ENCODE measurements around the gene NFATC2.
A peak's percentile ranks its signal among the peaks of the same experiment; 100 is the strongest.
"Not testable (repeated sequence)": the region's sequence is repeated elsewhere in the genome, so short reads cannot be mapped to it uniquely, and the experiment has no call there.

The NFATC2 gene

DNA sequence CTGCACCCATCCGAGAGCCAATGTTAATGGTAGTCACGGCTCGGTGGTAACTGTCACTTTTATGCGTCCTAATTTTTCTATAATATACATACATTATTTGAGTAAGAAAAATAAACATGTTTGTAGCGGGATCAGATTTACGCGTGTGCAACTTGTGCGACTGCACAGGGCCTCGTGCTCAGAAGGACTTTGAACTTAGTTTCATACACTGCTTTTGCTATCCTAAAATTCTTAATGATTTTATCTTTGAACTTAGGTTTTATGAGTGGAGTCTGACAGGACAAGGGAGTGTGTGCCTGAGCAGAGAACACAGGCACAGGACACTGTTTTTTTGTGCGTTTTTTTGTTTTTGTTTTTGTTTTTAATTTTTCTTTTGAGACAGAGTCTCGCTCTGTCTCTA, 189.7 kb downstream of the NFATC2 start:
- TF ChIP-seq POLR2A (IDR thresholded peaks at IDR 0.05; ENCODE audit: low read length), result no peak
- TF ChIP-seq GATA1 (IDR thresholded peaks at IDR 0.05; ENCODE audit: low read depth, low read length), result no peak
- DNase-seq, result no peak

DNA sequence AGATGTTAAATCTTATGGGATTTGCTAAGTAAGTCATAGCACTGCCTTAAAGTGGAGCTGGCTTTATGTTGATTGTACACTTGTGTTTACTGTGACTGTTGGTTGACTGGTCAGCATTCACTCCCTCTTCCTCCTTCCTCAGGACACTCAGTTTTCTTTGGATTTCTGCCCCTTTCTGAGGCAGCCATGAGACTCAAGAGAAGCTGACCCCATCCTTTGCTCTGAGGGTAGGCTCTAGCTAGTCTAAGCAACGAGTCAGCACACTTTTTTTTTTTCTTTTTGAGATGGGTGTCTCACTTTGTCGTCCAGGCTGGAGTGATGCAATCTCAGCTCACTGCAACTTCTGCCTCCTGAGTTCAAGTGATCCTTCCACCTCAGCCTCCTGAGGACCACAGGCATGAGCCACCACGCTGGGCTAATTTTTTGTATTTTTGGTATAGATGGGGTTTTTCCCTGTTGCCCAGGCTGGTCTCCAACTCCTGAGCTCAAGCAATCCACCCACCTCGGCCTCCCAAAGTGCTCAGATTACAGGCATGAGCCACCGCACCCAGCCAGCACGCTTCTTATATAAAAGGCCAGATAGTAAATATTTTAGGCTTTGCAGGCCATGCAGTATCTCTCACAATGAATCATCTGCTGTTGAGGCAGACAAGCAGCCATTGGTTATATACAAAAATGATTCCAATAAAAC, 191.4 kb downstream of the NFATC2 start:
- TF ChIP-seq GATA1 (IDR thresholded peaks at IDR 0.05; ENCODE audit: low read depth, low read length), result no peak
- TF ChIP-seq POLR2A (IDR thresholded peaks at IDR 0.05; ENCODE audit: low read length), result no peak
- DNase-seq, result no peak

DNA sequence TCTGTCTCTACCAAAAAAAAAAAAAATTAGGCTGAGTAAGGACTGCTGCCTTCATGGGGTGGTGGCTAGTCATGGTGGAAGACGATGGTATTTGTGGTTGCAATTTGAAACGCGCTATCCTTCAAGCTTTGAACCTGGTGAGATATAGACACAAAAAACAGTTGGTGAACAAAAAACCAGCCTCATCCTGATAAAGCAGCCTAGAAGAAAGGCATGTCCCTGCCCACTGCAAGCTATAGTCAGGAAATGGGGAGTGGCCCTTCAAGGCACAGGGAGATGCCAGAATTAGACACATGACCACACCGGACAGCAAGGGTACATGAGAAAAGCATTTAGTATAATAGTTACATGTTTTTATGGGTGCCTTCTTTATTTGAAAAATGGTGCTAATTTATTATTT, 193.6 kb downstream of the NFATC2 start:
- no peak for DNase-seq
- TF ChIP-seq GATA1 (IDR thresholded peaks at IDR 0.05; ENCODE audit: low read depth, low read length) (no peak), POLR2A (IDR thresholded peaks at IDR 0.05; ENCODE audit: low read length) (no peak)

DNA sequence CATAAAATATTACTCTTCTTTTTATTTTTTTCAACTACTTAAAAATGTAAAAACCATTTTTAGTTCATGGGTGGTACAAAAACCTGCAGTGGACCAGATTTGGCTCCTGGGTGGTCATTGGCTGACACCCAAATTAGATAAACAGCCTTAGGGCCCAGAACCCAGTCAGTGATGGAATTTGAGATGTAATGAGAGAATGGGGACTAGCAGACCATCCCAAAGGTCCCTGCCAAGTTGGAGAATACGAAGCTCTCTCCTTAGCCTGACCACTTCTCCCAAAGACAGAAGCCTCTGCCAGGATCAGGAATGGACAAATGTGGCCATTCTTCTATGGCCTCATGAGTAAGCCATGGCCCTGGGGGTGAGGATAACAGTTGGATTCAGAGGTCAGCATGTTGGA, 194.7 kb downstream of the NFATC2 start:
- no peak for DNase-seq
- no peak for TF ChIP-seq GATA1 (IDR thresholded peaks at IDR 0.05; ENCODE audit: low read depth, low read length)
- TF ChIP-seq POLR2A (IDR thresholded peaks at IDR 0.05; ENCODE audit: low read length), result no peak

DNA sequence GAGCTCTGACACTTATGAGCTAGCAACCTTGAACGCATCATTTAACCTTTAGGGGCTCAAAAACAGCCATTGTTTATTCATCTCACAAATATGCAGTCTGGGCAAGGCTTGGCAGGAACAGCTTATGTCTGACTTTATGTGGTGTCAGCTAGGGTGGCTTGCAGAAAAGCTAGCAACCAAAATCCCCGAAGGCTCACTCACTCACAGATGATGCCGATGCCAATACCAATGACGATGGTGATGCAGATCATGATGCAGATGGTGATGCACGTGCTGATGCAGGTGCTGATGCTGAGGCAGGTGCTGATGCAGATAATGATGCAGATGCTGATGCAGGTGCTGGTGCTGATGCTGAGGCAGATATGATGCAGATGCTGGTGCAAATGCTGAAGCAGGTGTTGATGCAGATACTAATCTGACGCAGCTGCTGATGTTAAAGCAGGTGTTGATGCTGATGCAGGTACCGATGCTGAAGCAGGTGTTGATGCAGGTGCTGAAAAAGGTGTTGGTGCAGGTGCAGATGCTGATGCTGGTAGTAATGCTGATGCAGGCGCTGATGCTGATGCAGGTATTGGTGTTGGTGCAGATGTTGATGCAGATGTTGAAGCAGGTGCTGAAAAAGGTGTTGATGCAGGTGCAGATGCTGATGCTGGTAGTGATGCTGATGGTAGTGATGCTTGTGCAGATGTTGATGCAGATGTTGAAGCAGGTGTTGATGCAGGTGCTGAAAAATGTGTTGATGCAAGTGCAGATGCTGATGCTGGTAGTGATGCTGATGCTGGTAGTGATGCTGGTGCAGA, 195.6 kb downstream of the NFATC2 start:
- DNase-seq, result no peak
- TF ChIP-seq GATA1 (IDR thresholded peaks at IDR 0.05; ENCODE audit: low read depth, low read length), result no peak
- TF ChIP-seq POLR2A (IDR thresholded peaks at IDR 0.05; ENCODE audit: low read length), result no peak

DNA sequence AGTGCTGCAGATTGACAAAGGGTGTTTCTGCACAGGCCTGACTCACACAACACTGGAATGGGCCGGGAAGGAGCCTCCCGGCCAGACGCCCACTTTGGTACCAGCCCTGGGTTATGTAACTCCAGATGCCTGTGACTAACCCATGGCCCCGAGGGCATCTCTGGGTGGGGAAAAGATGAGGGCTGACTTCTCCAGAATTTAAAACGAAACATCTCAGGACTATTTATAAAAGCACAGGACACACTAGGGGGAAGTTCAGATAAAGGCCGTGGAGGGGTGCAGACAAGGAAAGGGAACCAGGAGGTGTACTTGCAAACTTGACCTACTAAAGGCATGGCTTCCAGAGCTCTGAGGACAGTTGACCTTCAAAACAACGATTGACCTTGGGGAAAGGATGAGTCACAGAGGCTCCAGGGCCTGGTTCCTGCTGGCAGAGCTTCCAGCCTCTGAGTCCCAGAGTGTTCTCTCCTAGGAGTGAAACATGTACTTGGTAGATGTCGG, 196.9 kb downstream of the NFATC2 start:
- TF ChIP-seq POLR2A (IDR thresholded peaks at IDR 0.05; ENCODE audit: low read length) (no peak), GATA1 (IDR thresholded peaks at IDR 0.05; ENCODE audit: low read depth, low read length) (no peak)
- DNase-seq, result no peak

DNA sequence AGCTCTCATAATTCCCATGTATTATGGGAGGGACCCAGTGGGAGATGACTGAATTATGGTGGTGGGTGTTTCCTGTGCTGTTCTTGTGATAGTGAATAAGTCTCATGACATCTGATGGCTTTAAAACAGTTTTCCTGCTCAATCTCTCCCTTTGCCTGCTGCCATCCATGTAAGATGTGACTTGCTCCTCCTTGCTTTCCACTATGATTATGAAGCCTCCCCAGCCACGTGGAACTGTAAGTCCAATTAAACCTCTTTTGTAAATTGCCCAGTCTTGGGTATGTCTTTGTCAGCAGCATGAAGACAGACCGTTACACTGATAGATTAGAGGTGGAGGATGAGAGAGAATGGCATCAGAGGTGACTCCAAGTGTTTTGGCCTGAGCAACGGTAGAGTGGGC, 198.7 kb downstream of the NFATC2 start:
- DNase-seq, result not testable (repeated sequence)

DNA sequence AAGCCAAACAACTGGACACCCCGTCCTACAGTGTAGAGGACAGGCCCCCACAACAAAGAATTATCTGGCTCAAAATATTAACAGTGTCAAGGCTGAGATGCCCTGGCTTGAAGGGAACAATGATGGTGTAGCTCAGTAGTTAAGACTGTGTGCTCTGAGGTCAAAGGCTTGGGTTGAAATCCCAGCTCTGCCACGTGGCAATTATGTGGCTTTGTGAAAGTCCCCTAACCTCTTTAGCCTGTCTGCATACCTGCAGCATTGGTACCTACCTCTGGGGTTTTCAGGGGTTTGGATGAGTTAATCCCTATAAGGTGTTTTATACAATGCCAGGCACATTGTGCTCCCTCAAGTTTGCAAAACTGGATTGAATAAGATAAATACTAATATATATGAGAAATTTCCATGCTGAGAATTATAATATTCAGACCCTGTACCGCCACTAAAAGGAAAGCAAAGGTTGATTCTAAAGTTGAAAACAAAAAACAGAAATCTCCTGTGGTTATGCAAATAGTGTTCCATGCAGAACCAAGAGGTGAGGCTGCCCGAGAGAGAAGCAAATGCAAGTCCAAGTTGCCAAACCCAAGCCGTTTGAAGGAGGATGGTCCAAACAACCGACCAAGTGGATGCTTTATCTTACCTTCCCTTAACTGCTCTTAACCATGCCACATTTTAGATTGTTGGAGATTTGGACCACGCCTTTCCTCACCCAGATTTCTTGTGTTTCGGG, 199.8 kb downstream of the NFATC2 start:
- no peak for DNase-seq

DNA sequence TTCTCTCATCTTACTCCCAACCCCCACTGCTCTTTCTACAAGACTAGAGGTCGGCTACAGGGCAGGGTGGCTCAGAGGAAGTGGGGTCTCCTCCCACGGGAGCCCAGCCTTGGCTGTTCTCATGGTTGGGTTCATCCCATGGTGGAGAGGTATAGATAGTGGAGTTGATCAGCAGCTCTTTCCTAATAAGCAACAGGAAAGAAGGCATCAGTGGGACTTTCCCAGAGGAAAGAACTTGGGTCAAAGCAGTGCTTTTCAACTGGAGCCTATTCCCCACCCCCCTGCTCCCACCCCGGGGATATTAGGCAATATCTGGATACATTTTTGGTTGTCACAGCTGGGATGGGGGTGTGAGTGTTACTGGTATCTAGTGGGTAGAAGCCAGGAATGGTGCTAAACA, 200.9 kb downstream of the NFATC2 start:
- no peak for TF ChIP-seq POLR2A (IDR thresholded peaks at IDR 0.05; ENCODE audit: low read length)
- TF ChIP-seq GATA1 (IDR thresholded peaks at IDR 0.05; ENCODE audit: low read depth, low read length), result no peak
- no peak for DNase-seq

More for the DNA sequence above, 199.8 kb downstream of the NFATC2 start:
- TF ChIP-seq GATA1 (IDR thresholded peaks at IDR 0.05; ENCODE audit: low read depth, low read length) (no peak), POLR2A (IDR thresholded peaks at IDR 0.05; ENCODE audit: low read length) (no peak)

DNA sequence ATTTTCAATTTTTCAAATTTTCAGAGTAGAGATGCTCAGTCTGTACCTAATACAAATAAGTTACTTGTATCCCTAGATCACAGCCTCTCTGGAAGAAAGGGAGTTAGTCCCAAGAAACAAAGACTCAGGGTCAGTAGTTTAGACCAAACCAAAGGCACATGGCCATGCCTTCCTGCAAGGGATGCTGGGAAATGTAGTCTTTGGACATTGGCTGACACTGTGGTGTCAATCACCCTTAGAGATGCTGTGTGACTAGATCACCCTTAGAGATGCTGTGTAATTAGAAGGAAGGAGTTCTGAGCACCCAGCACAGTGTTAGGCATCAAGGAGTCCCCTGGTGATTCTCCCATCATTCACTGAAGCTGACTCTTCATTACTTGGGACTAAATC, 202.1 kb downstream of the NFATC2 start:
- TF ChIP-seq GATA1 (IDR thresholded peaks at IDR 0.05; ENCODE audit: low read depth, low read length) (no peak), POLR2A (IDR thresholded peaks at IDR 0.05; ENCODE audit: low read length) (no peak)
- no peak for DNase-seq

DNA sequence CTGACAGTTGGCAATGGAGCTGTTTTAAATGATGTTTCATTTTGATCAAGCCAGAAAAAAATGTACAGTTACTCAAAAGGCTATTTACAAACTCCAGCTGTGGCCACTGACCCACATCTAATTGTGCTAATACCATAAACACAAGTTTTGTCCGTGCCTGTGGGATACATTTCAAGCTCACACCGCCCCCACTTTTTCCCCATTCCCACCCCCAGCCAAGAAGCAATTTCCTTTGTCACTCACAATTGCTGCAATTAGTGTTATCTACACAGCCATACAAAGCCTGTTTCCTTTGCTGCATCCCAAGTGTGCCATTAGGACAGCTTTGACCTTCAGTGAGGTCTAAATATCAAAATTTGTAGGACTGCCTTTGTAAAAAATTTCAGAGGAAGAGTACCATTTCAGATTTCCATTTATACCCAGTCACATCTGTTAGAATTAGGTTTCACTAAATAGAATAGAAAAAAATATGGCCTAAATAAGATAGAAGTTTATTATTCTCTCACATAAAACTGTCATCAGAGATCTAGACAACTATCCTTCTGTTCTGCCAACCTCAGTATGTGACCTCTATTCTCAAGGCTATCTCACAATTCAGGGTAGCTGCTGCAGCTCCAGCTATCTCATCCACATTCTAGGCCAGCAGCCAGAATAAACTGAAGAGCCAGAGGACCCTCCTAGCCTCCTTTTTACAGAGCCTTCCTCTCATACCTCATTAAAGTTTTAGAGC, 202.6 kb downstream of the NFATC2 start:
- DNase-seq, result no peak
- TF ChIP-seq GATA1 (IDR thresholded peaks at IDR 0.05; ENCODE audit: low read depth, low read length) (no peak), POLR2A (IDR thresholded peaks at IDR 0.05; ENCODE audit: low read length) (no peak)

DNA sequence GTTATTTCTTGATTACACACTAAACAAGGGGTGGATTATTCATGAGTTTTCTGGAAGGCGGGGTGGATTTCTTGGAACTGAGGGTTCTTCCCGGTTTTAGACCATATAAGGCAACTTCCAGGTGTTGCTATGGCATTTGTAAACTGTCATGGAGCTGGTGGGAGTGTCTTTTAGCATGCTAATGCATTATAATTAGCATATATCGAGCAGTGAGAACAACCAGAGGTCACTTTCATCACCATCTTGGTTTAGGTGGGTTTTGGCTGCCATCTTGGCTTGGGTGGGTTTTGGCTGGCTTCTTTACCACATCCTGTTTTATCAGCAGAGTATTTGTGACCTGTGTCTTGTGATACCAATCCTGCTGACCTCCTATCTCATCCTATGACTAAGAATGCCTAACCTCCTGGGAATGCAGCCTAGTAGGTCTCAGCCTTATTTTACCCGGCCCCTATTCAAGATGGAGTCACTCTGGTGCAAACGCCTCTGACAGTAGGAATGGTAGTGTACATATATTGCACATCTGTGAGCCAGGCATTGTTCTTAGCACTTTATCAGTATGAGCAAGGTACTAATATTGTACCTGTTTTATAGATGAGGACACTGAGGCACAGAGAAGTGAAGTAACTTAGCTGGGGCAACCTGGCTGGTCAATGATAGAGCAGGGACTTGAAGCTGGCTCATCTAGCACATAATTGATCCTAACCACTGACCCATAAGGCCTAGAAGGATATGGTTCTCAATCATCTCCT, 203.7 kb downstream of the NFATC2 start:
- no peak for TF ChIP-seq GATA1 (IDR thresholded peaks at IDR 0.05; ENCODE audit: low read depth, low read length)
- no peak for TF ChIP-seq POLR2A (IDR thresholded peaks at IDR 0.05; ENCODE audit: low read length)
- peak; percentile 4 to 8 for DNase-seq
